GM13977 (cell line): ENCODE data around the gene SNX11.
A peak's percentile ranks its signal among the peaks of the same experiment; 100 is the strongest.

Experiments used
- DNase-seq: peaks from one replicate; pipeline ENCODE4 v3.0.0; 2012; ENCODE audit warnings: low spot score
- in situ Hi-C: fragments of 300-500 bp; cut with MboI; formaldehyde crosslinking; loops from one replicate; pipeline ENCODE4 v1.12.0; 2022; ENCODE audit warnings: low sequenced_read_pairs, low pct_unique_long_range_greater_than_20kb, mixed read lengths, inconsistent platforms; ENCODE audit not compliant: unreplicated experiment
- TF ChIP-seq, protein P1 (sequence below): IDR thresholded peaks from 2 replicates; pipeline ENCODE4 v1.5.1; 2012; ENCODE audit warnings: mild to moderate bottlenecking, control low read depth; ENCODE audit not compliant: insufficient read depth; ENCODE audit errors: extremely low read depth, missing control alignments

Gene SNX11

DNA sequence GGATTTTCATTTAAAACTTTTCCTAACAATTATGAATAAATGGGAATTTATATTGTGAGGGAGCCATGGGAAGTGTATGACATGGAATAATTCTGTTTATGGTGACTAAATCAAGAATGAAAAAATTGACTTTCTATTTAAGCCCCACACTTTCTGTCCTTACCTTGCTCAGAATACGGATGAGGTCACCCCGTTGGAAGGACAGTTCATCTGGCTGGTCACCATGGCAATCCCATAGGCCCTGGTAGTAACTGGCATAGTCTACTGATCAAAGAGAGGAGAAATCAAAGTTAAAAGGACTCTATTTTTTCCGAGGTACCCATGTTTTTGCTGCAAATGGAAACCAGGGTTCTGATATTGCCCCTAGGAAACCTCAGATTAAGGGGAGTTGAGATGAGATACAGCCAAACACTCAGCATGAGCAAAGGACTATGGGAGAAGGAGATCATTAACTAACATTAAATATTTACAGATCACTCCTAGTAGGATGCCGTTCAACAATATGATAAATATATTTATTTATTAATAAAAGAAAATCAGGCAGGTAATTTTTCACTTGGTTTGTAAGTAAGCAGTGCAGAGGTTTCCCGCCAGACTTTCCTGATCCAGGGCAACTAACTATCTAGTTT lies 54.9 kb downstream of the SNX11 start:
- TF ChIP-seq, protein P1, sequence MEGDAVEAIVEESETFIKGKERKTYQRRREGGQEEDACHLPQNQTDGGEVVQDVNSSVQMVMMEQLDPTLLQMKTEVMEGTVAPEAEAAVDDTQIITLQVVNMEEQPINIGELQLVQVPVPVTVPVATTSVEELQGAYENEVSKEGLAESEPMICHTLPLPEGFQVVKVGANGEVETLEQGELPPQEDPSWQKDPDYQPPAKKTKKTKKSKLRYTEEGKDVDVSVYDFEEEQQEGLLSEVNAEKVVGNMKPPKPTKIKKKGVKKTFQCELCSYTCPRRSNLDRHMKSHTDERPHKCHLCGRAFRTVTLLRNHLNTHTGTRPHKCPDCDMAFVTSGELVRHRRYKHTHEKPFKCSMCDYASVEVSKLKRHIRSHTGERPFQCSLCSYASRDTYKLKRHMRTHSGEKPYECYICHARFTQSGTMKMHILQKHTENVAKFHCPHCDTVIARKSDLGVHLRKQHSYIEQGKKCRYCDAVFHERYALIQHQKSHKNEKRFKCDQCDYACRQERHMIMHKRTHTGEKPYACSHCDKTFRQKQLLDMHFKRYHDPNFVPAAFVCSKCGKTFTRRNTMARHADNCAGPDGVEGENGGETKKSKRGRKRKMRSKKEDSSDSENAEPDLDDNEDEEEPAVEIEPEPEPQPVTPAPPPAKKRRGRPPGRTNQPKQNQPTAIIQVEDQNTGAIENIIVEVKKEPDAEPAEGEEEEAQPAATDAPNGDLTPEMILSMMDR, result no peak
- in situ Hi-C loops, result no loop called here
- no peak for DNase-seq

DNA sequence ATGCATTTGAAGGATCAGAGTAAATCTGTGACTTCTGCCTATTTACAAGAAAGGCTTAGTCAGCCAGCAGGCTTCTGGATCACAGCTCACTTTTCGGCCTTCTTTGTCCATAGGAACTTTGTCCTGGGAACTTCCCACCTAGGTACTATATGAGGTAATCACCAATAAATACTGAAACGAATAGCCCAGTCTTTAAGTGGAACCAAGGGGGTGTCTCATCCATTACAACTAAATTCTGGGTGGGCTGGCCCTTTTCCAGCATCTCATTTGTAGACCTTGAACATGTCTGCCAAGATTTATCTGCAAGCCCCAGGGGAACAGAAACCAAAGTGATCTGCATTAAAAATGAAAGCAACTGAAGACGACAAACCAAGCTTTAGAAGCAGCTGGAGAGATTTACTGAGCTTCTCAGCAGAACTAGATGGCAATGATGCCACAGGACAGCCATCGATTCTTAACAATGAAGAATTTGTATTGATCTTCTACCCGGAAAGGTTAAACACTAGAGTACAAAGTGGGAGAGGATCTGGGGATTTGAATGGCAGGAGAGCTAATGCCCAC lies 55.5 kb downstream of the SNX11 start:
- in situ Hi-C loops, result no loop called here
- DNase-seq, result peak; percentile 69
- TF ChIP-seq, protein P1, result no peak

DNA sequence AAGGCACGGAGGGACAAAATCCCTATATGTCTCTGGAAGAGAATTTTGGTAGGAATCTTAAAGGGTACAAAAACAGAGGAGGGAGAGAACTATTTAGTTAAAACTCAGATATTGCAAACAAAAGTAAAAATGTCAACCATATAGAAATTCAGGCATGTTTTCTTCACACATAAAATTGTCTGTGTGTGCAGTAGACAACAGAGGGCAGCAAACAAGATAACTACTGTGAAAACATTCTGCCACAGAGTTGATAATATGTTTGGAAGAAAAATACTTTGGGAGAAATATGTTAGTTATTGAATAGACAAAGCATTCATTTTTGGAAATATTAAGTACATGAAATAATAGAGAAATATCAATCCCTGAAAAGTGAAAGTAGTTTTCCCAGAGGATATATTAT lies 56.2 kb downstream of the SNX11 start:
- in situ Hi-C loops, result no loop called here
- no peak for DNase-seq
- TF ChIP-seq, protein P1, result no peak

DNA sequence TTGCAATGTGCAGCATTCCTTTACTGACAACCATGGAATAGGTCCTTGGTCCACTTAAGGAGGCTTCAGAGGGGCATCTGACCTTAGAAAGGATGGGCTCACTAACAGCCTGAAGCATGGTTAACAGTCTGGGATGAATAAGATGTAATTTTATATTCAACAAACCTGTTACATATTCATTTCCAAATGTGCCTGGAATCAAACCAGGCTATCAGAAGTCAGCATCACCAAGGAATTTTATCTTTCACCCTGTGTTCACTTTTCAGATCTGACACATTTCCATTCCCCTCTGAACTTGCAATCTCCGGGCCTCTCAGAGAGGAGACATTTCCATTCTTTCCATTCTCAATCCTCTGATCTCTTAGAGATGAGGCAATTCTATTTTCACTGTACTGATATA lies 62.4 kb downstream of the SNX11 start:
- no peak for DNase-seq
- TF ChIP-seq, protein P1, result no peak
- in situ Hi-C loops, result no loop called here
